ENCODE data around the gene ADARB2.

ADARB2 gene

GRCh38 chr10:1209355-1209979 lies 527.9 kb downstream of the ADARB2 start:
- DNase-seq = no peak

- DNase-seq = no peak
Observed at GRCh38 chr10:1208366-1209311, 528.7 kb downstream of the ADARB2 start.

- no peak for DNase-seq
Observed at GRCh38 chr10:1206601-1207000, 530.7 kb downstream of the ADARB2 start.

- DNase-seq = no peak
Observed at GRCh38 chr10:1206101-1206500, 531.2 kb downstream of the ADARB2 start.

GRCh38 chr10:1205450-1206030 lies 531.8 kb downstream of the ADARB2 start:
- DNase-seq = no peak

GRCh38 chr10:1204434-1205326 lies 532.6 kb downstream of the ADARB2 start:
- no peak for DNase-seq

GRCh38 chr10:1203704-1204103 lies 533.6 kb downstream of the ADARB2 start:
- no peak for DNase-seq

GRCh38 chr10:1203216-1203615 lies 534.1 kb downstream of the ADARB2 start:
- no peak for DNase-seq

GRCh38 chr10:1202343-1202742 lies 535.0 kb downstream of the ADARB2 start:
- DNase-seq = no peak

- DNase-seq = no peak
Observed at GRCh38 chr10:1200866-1201807, 536.2 kb downstream of the ADARB2 start.

- no peak for DNase-seq
Observed at GRCh38 chr10:1199897-1200721, 537.2 kb downstream of the ADARB2 start.

GRCh38 chr10:1199345-1199673 lies 538.0 kb downstream of the ADARB2 start:
- no peak for DNase-seq

GRCh38 chr10:1198453-1199344 lies 538.6 kb downstream of the ADARB2 start:
- no peak for DNase-seq

- DNase-seq = no peak
Observed at GRCh38 chr10:1197384-1197783, 539.9 kb downstream of the ADARB2 start.

- DNase-seq = no peak
Observed at GRCh38 chr10:1196656-1197055, 540.7 kb downstream of the ADARB2 start.

- DNase-seq = no peak
Observed at GRCh38 chr10:1195828-1196227, 541.5 kb downstream of the ADARB2 start.

- DNase-seq = no peak
Observed at GRCh38 chr10:1194161-1194560, 543.2 kb downstream of the ADARB2 start.

- no peak for DNase-seq
Observed at GRCh38 chr10:1193561-1193960, 543.8 kb downstream of the ADARB2 start.

- no peak for DNase-seq
Observed at GRCh38 chr10:1191752-1192151, 545.6 kb downstream of the ADARB2 start.
